DND-41 (cell line): ENCODE data around the gene EGFL6.

Source experiments
- ATAC-seq: fragments of 200-7000 bp; cut with Tn5 transposase; 3 replicates; pipeline ENCODE4 v1.9.1; 2021; ENCODE audit warnings: low read depth; ENCODE audit not compliant: insufficient read depth
- DNase-seq: peaks from one replicate; pipeline ENCODE4 v3.0.0-alpha.2; 2020
- H2AFZ ChIP-seq: 2 replicates; pipeline ENCODE4 v1.6.0; 2012; ENCODE audit warnings: low read depth, low read length
- H3K27ac ChIP-seq: 2 replicates; pipeline ENCODE4 v1.5.1; 2012; ENCODE audit warnings: low read length, inconsistent platforms
- H3K27me3 ChIP-seq: fragments of 200-600 bp; sonication (generic); 2 replicates; pipeline ENCODE4 v1.6.0; 2012; ENCODE audit warnings: low read length, mild to moderate bottlenecking, inconsistent platforms; ENCODE audit not compliant: insufficient read depth, poor library complexity
- H3K36me3 ChIP-seq: 2 replicates; pipeline ENCODE4 v1.5.1; 2012; ENCODE audit warnings: low read length, inconsistent platforms; ENCODE audit not compliant: insufficient read depth
- H3K4me1 ChIP-seq: 2 replicates; pipeline ENCODE4 v1.5.1; 2012; ENCODE audit warnings: mild to moderate bottlenecking, low read length; ENCODE audit not compliant: insufficient read depth
- H3K4me2 ChIP-seq: 2 replicates; pipeline ENCODE4 v1.6.0; 2012; ENCODE audit warnings: mild to moderate bottlenecking, moderate library complexity, low read length, inconsistent platforms; ENCODE audit not compliant: insufficient read depth
- H3K4me3 ChIP-seq, 2 experiments: fragments of 200-600 bp in 1 of 2; shearing (Covaris generic) in 1 of 2; 2 replicates each; pipeline ENCODE4 v1.5.1; 2012 to 2016; ENCODE audit warnings: inconsistent platforms in 2 of 2, low read length in 2 of 2, mild to moderate bottlenecking in 2 of 2, low read depth in 1 of 2, moderate library complexity in 1 of 2
- H3K79me2 ChIP-seq: 2 replicates; pipeline ENCODE4 v1.6.0; 2012; ENCODE audit warnings: low read length, inconsistent platforms; ENCODE audit not compliant: insufficient read depth
- H3K9ac ChIP-seq: 2 replicates; pipeline ENCODE4 v1.6.0; 2012; ENCODE audit warnings: low read depth, mild to moderate bottlenecking, inconsistent platforms, low read length, moderate library complexity
- H3K9me3 ChIP-seq: 2 replicates; pipeline ENCODE4 v1.5.1; 2012; ENCODE audit warnings: low read length, moderate library complexity, mild to moderate bottlenecking, inconsistent platforms; ENCODE audit not compliant: insufficient read depth, severe bottlenecking
- H4K20me1 ChIP-seq: 2 replicates; pipeline ENCODE4 v1.6.0; 2012; ENCODE audit warnings: low read length; ENCODE audit not compliant: insufficient read depth
- EZH2 ChIP-seq: IDR thresholded peaks from 3 replicates; pipeline ENCODE4 v1.6.1; 2012; ENCODE audit warnings: borderline replicate concordance, low read depth, mild to moderate bottlenecking, moderate library complexity, low read length, inconsistent platforms; ENCODE audit not compliant: severe bottlenecking
- TF ChIP-seq, protein P1 (sequence below): IDR thresholded peaks from 2 replicates; pipeline ENCODE4 v1.5.1; 2012; ENCODE audit warnings: borderline replicate concordance, low read length, moderate library complexity, mild to moderate bottlenecking; ENCODE audit not compliant: poor library complexity, severe bottlenecking; ENCODE audit errors: extremely low read depth

EGFL6 gene

DNA sequence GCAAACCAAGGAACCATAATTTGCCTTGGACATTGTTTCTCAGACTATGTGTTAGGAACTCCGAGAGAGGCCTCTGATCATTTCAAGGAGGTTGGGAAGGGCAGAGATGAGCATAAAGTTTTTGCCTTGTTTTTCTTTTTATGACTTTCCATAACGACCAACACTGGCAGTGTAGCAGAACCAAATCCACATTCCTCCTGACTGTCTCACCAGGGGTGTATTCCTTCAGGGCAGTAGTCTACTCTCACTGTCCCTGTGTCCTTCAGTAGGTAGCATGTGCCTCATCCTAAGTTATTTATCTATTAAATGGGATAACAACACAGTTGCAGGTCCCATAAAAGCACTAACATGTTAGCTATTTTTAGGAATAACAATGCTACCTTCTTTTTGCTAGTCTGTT, 20.8 kb downstream of the EGFL6 start:
- TF ChIP-seq, protein P1, sequence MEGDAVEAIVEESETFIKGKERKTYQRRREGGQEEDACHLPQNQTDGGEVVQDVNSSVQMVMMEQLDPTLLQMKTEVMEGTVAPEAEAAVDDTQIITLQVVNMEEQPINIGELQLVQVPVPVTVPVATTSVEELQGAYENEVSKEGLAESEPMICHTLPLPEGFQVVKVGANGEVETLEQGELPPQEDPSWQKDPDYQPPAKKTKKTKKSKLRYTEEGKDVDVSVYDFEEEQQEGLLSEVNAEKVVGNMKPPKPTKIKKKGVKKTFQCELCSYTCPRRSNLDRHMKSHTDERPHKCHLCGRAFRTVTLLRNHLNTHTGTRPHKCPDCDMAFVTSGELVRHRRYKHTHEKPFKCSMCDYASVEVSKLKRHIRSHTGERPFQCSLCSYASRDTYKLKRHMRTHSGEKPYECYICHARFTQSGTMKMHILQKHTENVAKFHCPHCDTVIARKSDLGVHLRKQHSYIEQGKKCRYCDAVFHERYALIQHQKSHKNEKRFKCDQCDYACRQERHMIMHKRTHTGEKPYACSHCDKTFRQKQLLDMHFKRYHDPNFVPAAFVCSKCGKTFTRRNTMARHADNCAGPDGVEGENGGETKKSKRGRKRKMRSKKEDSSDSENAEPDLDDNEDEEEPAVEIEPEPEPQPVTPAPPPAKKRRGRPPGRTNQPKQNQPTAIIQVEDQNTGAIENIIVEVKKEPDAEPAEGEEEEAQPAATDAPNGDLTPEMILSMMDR: no peak
- TF ChIP-seq EZH2: no peak
- H3K79me2 ChIP-seq: no peaks in the 10 kb centered on the region
- no peaks in the 10 kb centered on the region for H4K20me1 ChIP-seq
- no peak overlapping the region for H3K9ac ChIP-seq
- DNase-seq: no peak
- H2AFZ ChIP-seq: no peak overlapping the region
- H3K27me3 ChIP-seq: peaks cover 3% of the 10 kb centered on the region
- ATAC-seq: no peak
- no peak overlapping the region for H3K4me3 ChIP-seq
- H3K4me1 ChIP-seq: no peaks in the 10 kb centered on the region
- no peaks in the 10 kb centered on the region for H3K9me3 ChIP-seq
- H3K4me2 ChIP-seq: no peak overlapping the region
- no peak overlapping the region for H3K27ac ChIP-seq
- no peaks in the 10 kb centered on the region for H3K36me3 ChIP-seq

DNA sequence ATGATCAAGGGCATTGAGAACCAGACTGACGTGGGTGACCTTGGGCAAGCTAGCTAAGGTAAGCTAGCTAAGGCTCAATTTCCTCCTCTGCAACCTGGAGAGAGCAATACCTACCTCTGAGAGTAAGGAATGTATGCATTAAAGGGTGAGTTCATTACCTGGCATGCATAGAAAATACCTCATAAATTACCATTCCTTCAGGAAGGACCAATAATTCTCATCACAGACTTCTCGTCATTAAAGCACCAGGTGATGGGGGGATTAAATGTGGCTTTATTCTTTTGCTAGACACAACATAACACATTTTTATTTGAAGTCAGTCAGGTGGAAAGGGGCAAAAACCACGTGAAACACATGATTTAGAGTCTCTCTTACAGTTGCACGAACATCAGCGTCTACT, 21.5 kb downstream of the EGFL6 start:
- no peaks in the 10 kb centered on the region for H3K79me2 ChIP-seq
- DNase-seq (no peak), ATAC-seq (no peak)
- no peak overlapping the region for H3K4me2 ChIP-seq
- H3K4me3 ChIP-seq: no peak overlapping the region
- no peaks in the 10 kb centered on the region for H3K36me3 ChIP-seq
- no peak overlapping the region for H2AFZ ChIP-seq
- no peak overlapping the region for H3K9ac ChIP-seq
- no peaks in the 10 kb centered on the region for H4K20me1 ChIP-seq
- no peaks in the 10 kb centered on the region for H3K4me1 ChIP-seq
- no peak for TF ChIP-seq EZH2
- TF ChIP-seq, protein P1: no peak
- H3K9me3 ChIP-seq: no peaks in the 10 kb centered on the region
- peaks cover 3% of the 10 kb centered on the region for H3K27me3 ChIP-seq
- no peak overlapping the region for H3K27ac ChIP-seq

DNA sequence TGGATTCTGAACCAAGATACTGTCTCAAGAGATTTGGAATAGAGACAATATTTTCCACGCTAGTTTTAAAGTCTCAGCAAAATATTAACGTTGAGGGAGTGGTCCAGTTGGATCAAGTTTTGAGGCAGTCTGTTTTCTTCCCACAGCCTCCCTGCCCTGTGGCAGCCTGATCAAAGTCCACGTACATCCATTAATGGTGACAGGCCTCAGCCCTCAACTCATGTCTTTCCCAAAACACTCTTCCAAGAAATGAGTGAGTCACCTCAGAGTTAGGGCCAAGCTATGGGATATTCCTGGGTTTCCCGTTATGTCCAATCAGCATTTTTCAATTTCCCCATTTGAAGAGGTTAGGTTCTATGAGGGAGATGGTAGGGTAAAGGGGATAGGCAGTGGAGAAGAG, 28.5 kb downstream of the EGFL6 start:
- Histone ChIP-seq H3K4me2 (no peak overlapping the region), H4K20me1 (no peaks in the 10 kb centered on the region), H3K27ac (no peak overlapping the region), H3K36me3 (no peaks in the 10 kb centered on the region), H2AFZ (no peak overlapping the region), H3K27me3 (no peaks in the 10 kb centered on the region), H3K79me2 (no peaks in the 10 kb centered on the region), H3K4me1 (no peaks in the 10 kb centered on the region), H3K9me3 (no peaks in the 10 kb centered on the region), H3K4me3 (no peak overlapping the region), H3K9ac (no peak overlapping the region)
- ATAC-seq (no peak), DNase-seq (no peak)
- TF ChIP-seq, protein P1: no peak
- no peak for TF ChIP-seq EZH2

DNA sequence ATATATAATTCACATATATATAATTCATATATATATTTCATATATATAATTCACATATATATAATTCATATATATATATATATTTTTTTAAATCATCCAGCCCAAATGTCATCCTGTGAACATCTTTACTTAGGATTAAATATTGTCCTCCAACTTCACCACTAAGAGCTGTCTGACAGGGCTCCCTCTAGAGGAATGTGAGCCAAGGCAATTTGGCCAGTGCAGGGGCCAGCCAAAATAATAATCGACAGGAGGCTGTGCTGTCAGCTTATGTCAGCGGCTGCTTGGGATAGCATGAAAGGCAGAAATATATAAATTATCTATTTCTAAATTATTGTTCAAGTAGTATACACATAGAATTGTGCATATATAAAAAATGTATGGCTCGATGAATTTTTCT, 29.5 kb downstream of the EGFL6 start:
- H3K9me3 ChIP-seq: no peaks in the 10 kb centered on the region
- no peak overlapping the region for H3K27ac ChIP-seq
- no peaks in the 10 kb centered on the region for H3K79me2 ChIP-seq
- no peak for ATAC-seq
- no peak overlapping the region for H2AFZ ChIP-seq
- H3K9ac ChIP-seq: no peak overlapping the region
- no peak for DNase-seq
- H3K4me3 ChIP-seq: no peak overlapping the region
- no peaks in the 10 kb centered on the region for H3K4me1 ChIP-seq
- no peaks in the 10 kb centered on the region for H4K20me1 ChIP-seq
- H3K4me2 ChIP-seq: no peak overlapping the region
- TF ChIP-seq, protein P1: no peak
- no peak for TF ChIP-seq EZH2
- H3K36me3 ChIP-seq: no peaks in the 10 kb centered on the region
- no peaks in the 10 kb centered on the region for H3K27me3 ChIP-seq
